H9 (cell line): ENCODE measurements around the gene RAD23B. TPM values are rescaled to one million over a fixed set of nuclear protein-coding genes. Genes with fewer than 3 reads are reported as not detected.

Experiments used
- DNase-seq: peaks from one replicate; pipeline ENCODE4 v3.0.0-alpha.2; 2017
- H2AFZ ChIP-seq: one replicate; pipeline ENCODE4 v1.6.1; 2013; ENCODE audit warnings: mild to moderate bottlenecking, low read length, control low read depth, moderate library complexity
- H2AK5ac ChIP-seq: 2 replicates; pipeline ENCODE4 v1.6.1; 2013; ENCODE audit warnings: low read length, control low read depth, mixed read lengths; ENCODE audit not compliant: insufficient read length
- H2BK120ac ChIP-seq: one replicate; pipeline ENCODE4 v1.6.1; 2013; ENCODE audit warnings: low read depth, mild to moderate bottlenecking, low read length, control low read depth, inconsistent platforms; ENCODE audit not compliant: poor library complexity, severe bottlenecking
- H2BK12ac ChIP-seq: 2 replicates; pipeline ENCODE4 v1.6.1; 2013; ENCODE audit warnings: low read length, control low read depth, mixed read lengths, low read depth; ENCODE audit not compliant: insufficient read length
- H2BK15ac ChIP-seq: 2 replicates; pipeline ENCODE4 v1.6.1; 2013; ENCODE audit warnings: low read depth, low read length, control low read depth
- H2BK20ac ChIP-seq: one replicate; pipeline ENCODE4 v1.6.1; 2013; ENCODE audit warnings: low read depth, mild to moderate bottlenecking, low read length, control low read depth, inconsistent platforms; ENCODE audit not compliant: poor library complexity, severe bottlenecking
- H2BK5ac ChIP-seq: 2 replicates; pipeline ENCODE4 v1.6.1; 2013; ENCODE audit warnings: low read length, control low read depth, mixed read lengths; ENCODE audit not compliant: insufficient read length
- H3K14ac ChIP-seq: 2 replicates; pipeline ENCODE4 v1.6.1; 2013; ENCODE audit warnings: low read length, control low read depth; ENCODE audit not compliant: insufficient read depth
- H3K18ac ChIP-seq: 2 replicates; pipeline ENCODE4 v1.6.1; 2013; ENCODE audit warnings: low read depth, mild to moderate bottlenecking, mixed read lengths, low read length, control low read depth; ENCODE audit not compliant: insufficient read length
- H3K23ac ChIP-seq: 2 replicates; pipeline ENCODE4 v1.6.1; 2013; ENCODE audit warnings: low read length, control low read depth, mixed read lengths, low read depth; ENCODE audit not compliant: insufficient read length
- H3K23me2 ChIP-seq: 2 replicates; pipeline ENCODE4 v1.6.1; 2013; ENCODE audit warnings: low read depth, mild to moderate bottlenecking, mixed read lengths, low read length, control low read depth; ENCODE audit not compliant: insufficient read length, poor library complexity, severe bottlenecking
- H3K27ac ChIP-seq: 2 replicates; pipeline ENCODE4 v1.5.1; 2013; ENCODE audit warnings: low read length, control low read depth, mixed read lengths, low read depth; ENCODE audit not compliant: insufficient read length
- H3K27me3 ChIP-seq: 2 replicates; pipeline ENCODE4 v1.6.1; 2013; ENCODE audit warnings: low read length, control low read depth, inconsistent platforms; ENCODE audit not compliant: insufficient read depth
- H3K4ac ChIP-seq: 2 replicates; pipeline ENCODE4 v1.6.1; 2013; ENCODE audit warnings: low read depth, mild to moderate bottlenecking, control low read depth, inconsistent platforms, low read length, moderate library complexity
- H3K4me1 ChIP-seq: 2 replicates; pipeline ENCODE4 v1.6.1; 2013; ENCODE audit warnings: low read length, control low read depth, inconsistent platforms; ENCODE audit not compliant: insufficient read depth
- H3K4me2 ChIP-seq: 2 replicates; pipeline ENCODE4 v1.6.1; 2013; ENCODE audit warnings: low read length, control low read depth, mixed read lengths; ENCODE audit not compliant: insufficient read length, insufficient read depth
- H3K56ac ChIP-seq: 2 replicates; pipeline ENCODE4 v1.6.1; 2013; ENCODE audit warnings: low read depth, mild to moderate bottlenecking, mixed read lengths, low read length, control low read depth; ENCODE audit not compliant: insufficient read length
- H3K79me1 ChIP-seq: 2 replicates; pipeline ENCODE4 v1.6.1; 2013; ENCODE audit warnings: low read depth, mild to moderate bottlenecking, moderate library complexity, low read length, control low read depth, inconsistent platforms; ENCODE audit not compliant: insufficient read depth, poor library complexity, severe bottlenecking
- H3K79me2 ChIP-seq: 2 replicates; pipeline ENCODE4 v1.6.1; 2013; ENCODE audit warnings: low read length, control low read depth, inconsistent platforms; ENCODE audit not compliant: insufficient read depth
- H3K9ac ChIP-seq: 2 replicates; pipeline ENCODE4 v1.6.1; 2013; ENCODE audit warnings: low read length, control low read depth, mixed read lengths; ENCODE audit not compliant: insufficient read length; ENCODE audit errors: extremely low read depth
- H3K9me3 ChIP-seq: one replicate; pipeline ENCODE4 v1.6.1; 2013; ENCODE audit warnings: low read depth, low read length, inconsistent platforms; ENCODE audit not compliant: control insufficient read depth
- H3T11ph ChIP-seq: one replicate; pipeline ENCODE4 v1.6.1; 2013; ENCODE audit warnings: mild to moderate bottlenecking, low read length, control low read depth, inconsistent platforms
- H4K20me1 ChIP-seq: one replicate; pipeline ENCODE4 v1.6.1; 2013; ENCODE audit not compliant: control insufficient read depth, insufficient read length, insufficient read depth
- H4K5ac ChIP-seq: 2 replicates; pipeline ENCODE4 v1.6.1; 2013; ENCODE audit warnings: low read depth, mild to moderate bottlenecking, mixed read lengths, low read length, control low read depth; ENCODE audit not compliant: insufficient read length
- H4K8ac ChIP-seq: replicated peaks from 2 replicates; pipeline ENCODE4 v1.6.1; 2013; ENCODE audit warnings: low read length, control low read depth, mixed read lengths, low read depth; ENCODE audit not compliant: insufficient read length
- H4K91ac ChIP-seq: 2 replicates; pipeline ENCODE4 v1.6.1; 2013; ENCODE audit warnings: low read depth, mild to moderate bottlenecking, moderate library complexity, mixed read lengths, low read length, control low read depth; ENCODE audit not compliant: insufficient read length
- H3K27ac Mint-ChIP-seq, 3 experiments: 2 replicates in 2 of 3; 3 replicates in 1 of 3; pipeline ENCODE4 v1.8.0; 2020 to 2021; ENCODE audit warnings: mixed read lengths in 3 of 3, mild to moderate bottlenecking in 1 of 3, moderate library complexity in 1 of 3
- H3K27me3 Mint-ChIP-seq: 2 replicates; pipeline ENCODE4 v1.8.0; 2021; ENCODE audit warnings: low read depth, mild to moderate bottlenecking, moderate library complexity, mixed read lengths
- H3K36me3 Mint-ChIP-seq, 3 experiments: 2 replicates in 2 of 3; 3 replicates in 1 of 3; pipeline ENCODE4 v1.8.0; 2020 to 2021; ENCODE audit warnings: low read depth in 3 of 3, mixed read lengths in 3 of 3; ENCODE audit not compliant: insufficient read depth in 1 of 3
- H3K4me1 Mint-ChIP-seq, 2 experiments: 2 replicates each; pipeline ENCODE4 v1.8.0; 2020; ENCODE audit warnings: mixed read lengths in 2 of 2
- H3K4me3 Mint-ChIP-seq, 2 experiments: 2 replicates in 1 of 2; 3 replicates in 1 of 2; pipeline ENCODE4 v1.8.0; 2020 to 2021; ENCODE audit warnings: mild to moderate bottlenecking in 2 of 2, mixed read lengths in 2 of 2, moderate library complexity in 1 of 2
- H3K9me3 Mint-ChIP-seq, 2 experiments: 2 replicates in 1 of 2; 3 replicates in 1 of 2; pipeline ENCODE4 v1.8.0; 2020; ENCODE audit warnings: mild to moderate bottlenecking in 2 of 2, mixed read lengths in 2 of 2, moderate library complexity in 1 of 2
- CTCF ChIP-seq: fragments of 200-600 bp; sonication (generic); conservative IDR thresholded peaks from 3 replicates; pipeline ENCODE4 v1.8.0; 2021; ENCODE audit warnings: antibody characterized with exemption, mild to moderate bottlenecking
- WGBS: extraction: QIAGEN DNeasy Blood & Tissue Kit; methylation state at CpG from one replicate; pipeline ENCODE4 v1.1.7; 2013; ENCODE audit warnings: missing lambda C conversion rate, low lambda C conversion rate, mixed read lengths; ENCODE audit not compliant: insufficient read length; ENCODE audit errors: extremely low coverage; 5-methylcytosine and 5-hydroxymethylcytosine counted together
- total RNA-seq: library from RNA; stranded (reverse); gene quantifications from 2 replicates; pipeline ENCODE4 v1.2.1, GENCODE V29; 2021

RAD23B gene
- total RNA-seq, 1 experiment from 2014 or later: 154 TPM

DNA sequence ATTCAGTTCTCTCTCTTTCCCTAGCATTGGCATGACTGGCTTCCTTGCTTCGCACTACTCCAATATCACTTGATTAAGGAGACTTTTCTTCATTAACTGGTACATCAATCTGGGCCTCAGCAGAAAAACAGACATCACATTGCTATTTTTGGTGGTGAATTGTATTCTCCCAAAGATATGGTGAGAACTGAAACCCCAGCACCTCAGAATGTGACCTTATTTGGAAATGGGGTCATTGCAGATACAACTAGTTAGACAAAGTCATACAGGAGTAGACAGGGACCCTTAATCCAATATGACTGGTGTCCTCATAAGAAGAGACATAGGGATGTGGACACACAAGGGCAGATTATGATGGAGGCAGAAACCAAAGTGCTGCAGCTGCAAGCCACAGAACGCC is 7.5 kb upstream of the RAD23B start:
- Mint-ChIP-seq H3K27me3 (no peaks in the 10 kb centered on the region; the same call in 1 of the 2 replicates), H3K9me3 (no peaks in the 10 kb centered on the region), H3K4me3 (no peak overlapping the region), H3K36me3 (no peaks in the 10 kb centered on the region; a peak in 1 of 7 replicates), H3K27ac (no peak overlapping the region), H3K4me1 (peaks cover 16% of the 10 kb centered on the region in 2 experiments)
- Histone ChIP-seq H3K79me2 (no peaks in the 10 kb centered on the region), H2AK5ac (no peak overlapping the region), H4K8ac (no peak overlapping the region), H3K9ac (no peak overlapping the region), H3K14ac (no peak overlapping the region), H3K27ac (no peak overlapping the region), H2AFZ (no peak overlapping the region), H3K79me1 (no peaks in the 10 kb centered on the region), H3K4me2 (no peak overlapping the region), H3K23me2 (no peaks in the 10 kb centered on the region), H3K23ac (no peak overlapping the region), H2BK120ac (no peak overlapping the region), H2BK15ac (no peak overlapping the region), H2BK12ac (no peak overlapping the region), H4K91ac (no peak overlapping the region), H3K56ac (no peak overlapping the region), H2BK5ac (no peak overlapping the region), H3K9me3 (no peaks in the 10 kb centered on the region), H3K4me1 (no peaks in the 10 kb centered on the region; the same call in 1 of the 2 replicates), H3K18ac (no peak overlapping the region), H2BK20ac (no peak overlapping the region), H4K20me1 (no peaks in the 10 kb centered on the region), H3K4ac (no peak overlapping the region), H4K5ac (no peak overlapping the region), H3K27me3 (no peaks in the 10 kb centered on the region), H3T11ph (no peak overlapping the region)
- WGBS: no CpG with 5 or more reads among the region's 2 CpGs
- no peak for DNase-seq
- no peak for TF ChIP-seq CTCF
